ENCODE results near the gene MSRB2. TPM values are rescaled to one million over a fixed set of nuclear protein-coding genes. Genes with fewer than 3 reads are reported as not detected.

Gene MSRB2
- total RNA-seq, 4 donors from 2014 or later, result 12.5 to 19.3 (median 16.0) TPM

GRCh38 chr10:23146258-23146657, 50.9 kb downstream of the MSRB2 start:
- WGBS, 2 donors, result 65 to 74% methylated on average over 9 of the region's 9 CpGs
- no peaks in the 10 kb centered on the region for H3K36me3 ChIP-seq
- TF ChIP-seq, protein P1, sequence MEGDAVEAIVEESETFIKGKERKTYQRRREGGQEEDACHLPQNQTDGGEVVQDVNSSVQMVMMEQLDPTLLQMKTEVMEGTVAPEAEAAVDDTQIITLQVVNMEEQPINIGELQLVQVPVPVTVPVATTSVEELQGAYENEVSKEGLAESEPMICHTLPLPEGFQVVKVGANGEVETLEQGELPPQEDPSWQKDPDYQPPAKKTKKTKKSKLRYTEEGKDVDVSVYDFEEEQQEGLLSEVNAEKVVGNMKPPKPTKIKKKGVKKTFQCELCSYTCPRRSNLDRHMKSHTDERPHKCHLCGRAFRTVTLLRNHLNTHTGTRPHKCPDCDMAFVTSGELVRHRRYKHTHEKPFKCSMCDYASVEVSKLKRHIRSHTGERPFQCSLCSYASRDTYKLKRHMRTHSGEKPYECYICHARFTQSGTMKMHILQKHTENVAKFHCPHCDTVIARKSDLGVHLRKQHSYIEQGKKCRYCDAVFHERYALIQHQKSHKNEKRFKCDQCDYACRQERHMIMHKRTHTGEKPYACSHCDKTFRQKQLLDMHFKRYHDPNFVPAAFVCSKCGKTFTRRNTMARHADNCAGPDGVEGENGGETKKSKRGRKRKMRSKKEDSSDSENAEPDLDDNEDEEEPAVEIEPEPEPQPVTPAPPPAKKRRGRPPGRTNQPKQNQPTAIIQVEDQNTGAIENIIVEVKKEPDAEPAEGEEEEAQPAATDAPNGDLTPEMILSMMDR (IDR thresholded peaks at IDR 0.05), result no peak
- no peak for TF ChIP-seq EP300 (IDR thresholded peaks at IDR 0.05)
- no peak for TF ChIP-seq POLR2A (IDR thresholded peaks at IDR 0.05)
- H3K4me3 ChIP-seq, result no peak overlapping the region
- H3K4me1 ChIP-seq, result no peaks in the 10 kb centered on the region
- H3K9me3 ChIP-seq, result peaks cover 0 to 5% (median 0%) of the 10 kb centered on the region in 4 donors
- H3K27me3 ChIP-seq, result no peaks in the 10 kb centered on the region
- no peak overlapping the region for H3K27ac ChIP-seq
- no peak for DNase-seq (ENCODE audit: low spot score in 2 of 2)

- Histone ChIP-seq H3K4me1 (no peaks in the 10 kb centered on the region), H3K4me3 (no peak overlapping the region), H3K27ac (no peak overlapping the region), H3K27me3 (no peaks in the 10 kb centered on the region), H3K36me3 (no peaks in the 10 kb centered on the region), H3K9me3 (no peaks in the 10 kb centered on the region)
- DNase-seq (ENCODE audit: low spot score in 2 of 2), result no peak
- TF ChIP-seq, protein P1 (IDR thresholded peaks at IDR 0.05), result no peak
- no peak for TF ChIP-seq EP300 (IDR thresholded peaks at IDR 0.05)
- TF ChIP-seq POLR2A (IDR thresholded peaks at IDR 0.05), result no peak
- WGBS, 2 donors, result 78 to 86% methylated on average over 6 of the region's 6 CpGs
These were observed 51.7 kb downstream of the MSRB2 start for GRCh38 chr10:23147035-23147434.

- WGBS, 2 donors, result 92 to 94% methylated on average over 19 of the region's 19 CpGs
- no peaks in the 10 kb centered on the region for H3K9me3 ChIP-seq
- TF ChIP-seq, protein P1 (IDR thresholded peaks at IDR 0.05), result no peak
- no peak for TF ChIP-seq POLR2A (IDR thresholded peaks at IDR 0.05)
- TF ChIP-seq EP300 (IDR thresholded peaks at IDR 0.05), result no peak
These were observed 52.8 kb downstream of the MSRB2 start for GRCh38 chr10:23148214-23148613.

GRCh38 chr10:23150091-23150490, 54.7 kb downstream of the MSRB2 start:
- Histone ChIP-seq H3K9me3 (no peaks in the 10 kb centered on the region), H3K27ac (no peak overlapping the region), H3K4me1 (no peaks in the 10 kb centered on the region), H3K4me3 (no peak overlapping the region), H3K27me3 (no peaks in the 10 kb centered on the region), H3K36me3 (no peaks in the 10 kb centered on the region)
- WGBS, 2 donors, result 87 to 88% methylated on average over 4 of the region's 4 CpGs
- DNase-seq (ENCODE audit: low spot score in 2 of 2), result no peak
- TF ChIP-seq POLR2A (IDR thresholded peaks at IDR 0.05), result no peak
- no peak for TF ChIP-seq EP300 (IDR thresholded peaks at IDR 0.05)
- TF ChIP-seq, protein P1 (IDR thresholded peaks at IDR 0.05), result no peak

More at GRCh38 chr10:23148214-23148613, 52.8 kb downstream of the MSRB2 start:
- DNase-seq (ENCODE audit: low spot score in 2 of 2), result no peak
- Histone ChIP-seq H3K4me3 (no peak overlapping the region), H3K4me1 (no peaks in the 10 kb centered on the region), H3K36me3 (no peaks in the 10 kb centered on the region), H3K27me3 (no peaks in the 10 kb centered on the region), H3K27ac (no peak overlapping the region)

GRCh38 chr10:23150610-23151009, 55.2 kb downstream of the MSRB2 start:
- TF ChIP-seq POLR2A (IDR thresholded peaks at IDR 0.05), result no peak
- TF ChIP-seq, protein P1 (IDR thresholded peaks at IDR 0.05), result no peak
- no peak for TF ChIP-seq EP300 (IDR thresholded peaks at IDR 0.05)
- DNase-seq (ENCODE audit: low spot score in 2 of 2), result no peak
- no peaks in the 10 kb centered on the region for H3K27me3 ChIP-seq
- H3K9me3 ChIP-seq, result no peaks in the 10 kb centered on the region
- WGBS, 2 donors, result 74 to 76% methylated on average over 12 of the region's 12 CpGs
- no peak overlapping the region for H3K27ac ChIP-seq
- no peak overlapping the region for H3K4me3 ChIP-seq
- no peaks in the 10 kb centered on the region for H3K4me1 ChIP-seq
- no peaks in the 10 kb centered on the region for H3K36me3 ChIP-seq
